Esophagus muscularis mucosa (tissue), 2 donors: Measurements from ENCODE around the gene ACACB.

Experiments used
- EP300 ChIP-seq: sonication (generic); formaldehyde crosslinking; IDR thresholded peaks from one replicate; pipeline ENCODE4 v1.6.1; 2017; ENCODE audit warnings: antibody characterized with exemption
- POLR2A ChIP-seq: fragments of 450-650 bp; IDR thresholded peaks from one replicate; pipeline ENCODE4 v1.6.1; 2017; ENCODE audit warnings: antibody characterized with exemption, moderate library complexity, mild to moderate bottlenecking, low read depth

DNA sequence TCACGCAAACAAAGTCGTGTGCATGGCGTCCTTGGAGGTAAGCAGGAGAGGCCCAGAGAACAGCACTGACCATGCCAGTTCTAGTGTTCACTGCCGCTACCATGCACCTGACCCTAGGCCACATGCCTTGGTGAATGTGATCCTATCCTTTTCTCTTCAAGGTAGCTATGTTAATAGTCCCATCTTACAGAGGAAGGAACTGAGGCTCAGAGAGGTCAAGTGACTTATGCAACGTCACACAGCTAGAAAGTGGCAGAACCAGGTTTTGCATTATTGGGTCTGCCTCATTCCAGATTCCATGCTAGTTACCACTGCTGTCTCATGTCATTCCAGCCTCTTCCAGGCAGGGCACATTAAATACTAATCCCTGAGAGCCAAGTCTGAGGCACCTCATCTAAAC lies 107.5 kb downstream of the ACACB start:
- TF ChIP-seq POLR2A = no peak
- TF ChIP-seq EP300 = no peak
